ENCODE results near the gene AADAT. TPM values are rescaled to one million over a fixed set of nuclear protein-coding genes. Genes with fewer than 3 reads are reported as not detected.
A peak's percentile ranks its signal among the peaks of the same experiment; 100 is the strongest.

The AADAT gene
- total and polyA plus RNA-seq, 9 donors: 3.1 to 11.3 (median 5.1) TPM

GRCh38 chr4:170014359-170015011 is 75.3 kb downstream of the AADAT start:
- TF ChIP-seq POLR2A (IDR thresholded peaks at IDR 0.05) (no peak), EP300 (IDR thresholded peaks at IDR 0.05) (no peak)
- TF ChIP-seq, protein P1, sequence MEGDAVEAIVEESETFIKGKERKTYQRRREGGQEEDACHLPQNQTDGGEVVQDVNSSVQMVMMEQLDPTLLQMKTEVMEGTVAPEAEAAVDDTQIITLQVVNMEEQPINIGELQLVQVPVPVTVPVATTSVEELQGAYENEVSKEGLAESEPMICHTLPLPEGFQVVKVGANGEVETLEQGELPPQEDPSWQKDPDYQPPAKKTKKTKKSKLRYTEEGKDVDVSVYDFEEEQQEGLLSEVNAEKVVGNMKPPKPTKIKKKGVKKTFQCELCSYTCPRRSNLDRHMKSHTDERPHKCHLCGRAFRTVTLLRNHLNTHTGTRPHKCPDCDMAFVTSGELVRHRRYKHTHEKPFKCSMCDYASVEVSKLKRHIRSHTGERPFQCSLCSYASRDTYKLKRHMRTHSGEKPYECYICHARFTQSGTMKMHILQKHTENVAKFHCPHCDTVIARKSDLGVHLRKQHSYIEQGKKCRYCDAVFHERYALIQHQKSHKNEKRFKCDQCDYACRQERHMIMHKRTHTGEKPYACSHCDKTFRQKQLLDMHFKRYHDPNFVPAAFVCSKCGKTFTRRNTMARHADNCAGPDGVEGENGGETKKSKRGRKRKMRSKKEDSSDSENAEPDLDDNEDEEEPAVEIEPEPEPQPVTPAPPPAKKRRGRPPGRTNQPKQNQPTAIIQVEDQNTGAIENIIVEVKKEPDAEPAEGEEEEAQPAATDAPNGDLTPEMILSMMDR (IDR thresholded peaks at IDR 0.05): no peak
- peak; percentile 11 to 56 (median 32) for DNase-seq

GRCh38 chr4:170012629-170012958 is 77.2 kb downstream of the AADAT start:
- Histone ChIP-seq H3K4me3 (no peak overlapping the region), H3K27ac (no peak overlapping the region), H3K9me3 (no peaks in the 10 kb centered on the region), H3K27me3 (no peaks in the 10 kb centered on the region), H3K4me1 (ENCODE audit: insufficient read depth) (peaks cover 4% of the 10 kb centered on the region), H3K36me3 (no peaks in the 10 kb centered on the region)
- no peak for TF ChIP-seq POLR2A (IDR thresholded peaks at IDR 0.05)
- TF ChIP-seq, protein P1 (IDR thresholded peaks at IDR 0.05): no peak
- TF ChIP-seq EP300 (IDR thresholded peaks at IDR 0.05): no peak
- no peak for DNase-seq
- 87 to 94% (median 93%) methylated on average over 2 of the region's 2 CpGs for WGBS, 3 donors
- intact Hi-C loops (cut with DNase I): no loop called here

More at GRCh38 chr4:170014359-170015011, 75.3 kb downstream of the AADAT start:
- no peak overlapping the region for H3K27ac ChIP-seq
- H3K9me3 ChIP-seq: no peaks in the 10 kb centered on the region
- no peak overlapping the region for H3K4me3 ChIP-seq
- WGBS, 3 donors: 3 to 12% (median 9%) methylated on average over 6 of the region's 6 CpGs
- no peaks in the 10 kb centered on the region for H3K27me3 ChIP-seq
- intact Hi-C loops (cut with DNase I): no loop called here
- H3K36me3 ChIP-seq: no peaks in the 10 kb centered on the region
- H3K4me1 ChIP-seq (ENCODE audit: insufficient read depth): peaks cover 4% of the 10 kb centered on the region

DNA sequence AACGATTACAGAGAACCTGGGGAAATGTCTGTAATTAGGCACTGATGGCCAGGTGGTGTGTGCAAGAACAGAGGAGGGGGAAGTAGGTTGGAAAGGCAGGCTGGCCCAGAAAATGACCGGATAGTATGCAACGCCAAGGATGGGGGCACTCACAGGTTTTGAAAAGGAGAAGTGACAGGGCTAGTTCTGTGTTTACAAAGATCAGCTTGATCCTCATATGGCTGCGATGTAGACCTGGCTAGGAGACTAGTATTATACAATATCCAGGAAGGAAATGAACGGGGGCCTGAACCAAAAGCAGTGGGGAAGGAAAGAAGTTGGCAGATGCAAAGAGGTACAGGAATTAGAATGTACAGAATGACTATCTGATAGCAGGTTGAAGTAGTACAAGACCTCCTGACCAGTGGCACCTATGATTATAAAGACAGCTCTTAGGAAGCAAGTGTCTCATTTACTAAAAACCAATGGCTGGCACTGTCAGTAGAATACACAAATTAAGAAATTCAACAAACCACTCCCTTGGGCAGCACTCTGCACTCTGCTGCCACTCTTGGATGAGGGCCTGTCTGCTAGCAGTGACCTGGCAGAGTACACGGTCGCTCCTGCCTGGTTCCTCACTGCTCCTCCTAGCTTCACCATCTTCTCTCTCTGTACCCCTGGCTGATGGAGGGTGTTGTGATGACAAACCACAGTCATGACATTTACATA is 77.7 kb downstream of the AADAT start:
- peaks cover 4% of the 10 kb centered on the region for H3K4me1 ChIP-seq (ENCODE audit: insufficient read depth)
- DNase-seq: no peak
- TF ChIP-seq, protein P1 (IDR thresholded peaks at IDR 0.05): no peak
- TF ChIP-seq POLR2A (IDR thresholded peaks at IDR 0.05) (no peak), EP300 (IDR thresholded peaks at IDR 0.05) (no peak)
- H3K9me3 ChIP-seq: no peaks in the 10 kb centered on the region
- intact Hi-C loops (cut with DNase I): no loop called here
- WGBS, 3 donors: 75 to 82% (median 75%) methylated on average over 7 of the region's 7 CpGs
- H3K36me3 ChIP-seq: no peaks in the 10 kb centered on the region
- H3K4me3 ChIP-seq: no peak overlapping the region
- no peak overlapping the region for H3K27ac ChIP-seq
- no peaks in the 10 kb centered on the region for H3K27me3 ChIP-seq

Small RNA genes lying within 50 kb of the gene (small RNA-seq; reads per million reads assigned to genes)
- not detected for gene APOBEC3AP1

Other genes starting within 250 kb of the AADAT start
- 1 to 10 TPM in 4 of 7 donors, under 1 TPM in 3; 0.38 to 7.6 (median 2.0) TPM for gene MFAP3L, start 63.6 kb downstream of the AADAT start, total RNA-seq
- gene MFAP3L, start 63.6 kb downstream of the AADAT start, polyA plus RNA-seq: 1 to 10 TPM; 1.0 to 4.0 TPM

All from ovary (tissue), 9 donors.